GM13976 (cell line): ENCODE measurements around the gene JAZF1.

Experiments used
- DNase-seq: peaks from one replicate; pipeline ENCODE4 v3.0.0; 2012; ENCODE audit warnings: low spot score
- CTCF ChIP-seq: IDR thresholded peaks from 2 replicates; pipeline ENCODE4 v1.5.1; 2012; ENCODE audit warnings: borderline replicate concordance, mild to moderate bottlenecking; ENCODE audit not compliant: insufficient read depth; ENCODE audit errors: extremely low read depth, missing control alignments, control extremely low read depth
- in situ Hi-C: fragments of 300-500 bp; cut with MboI; formaldehyde crosslinking; loops from one replicate; pipeline ENCODE4 v1.12.0; 2022; ENCODE audit warnings: low sequenced_read_pairs, mixed read lengths, inconsistent platforms; ENCODE audit not compliant: unreplicated experiment

The JAZF1 gene

GRCh38 chr7:28182071-28182471 is 1.5 kb upstream of the JAZF1 start:
- no peak for DNase-seq
- TF ChIP-seq CTCF: no peak
- in situ Hi-C loops: no loop called here

- TF ChIP-seq CTCF: no peak
- no peak for DNase-seq
- in situ Hi-C loops: no loop called here
Observed at GRCh38 chr7:28181416-28181815, 821 bp upstream of the JAZF1 start.

GRCh38 chr7:28180031-28180363 is 598 bp downstream of the JAZF1 start:
- in situ Hi-C loops: no loop called here
- DNase-seq: no peak
- no peak for TF ChIP-seq CTCF

GRCh38 chr7:28179120-28180030 is 1.2 kb downstream of the JAZF1 start:
- peak; percentile 85 for DNase-seq
- in situ Hi-C loops: no loop called here
- TF ChIP-seq CTCF: no peak

GRCh38 chr7:28178599-28178998 is 2.0 kb downstream of the JAZF1 start:
- no peak for TF ChIP-seq CTCF
- peak; percentile 32 for DNase-seq
- in situ Hi-C loops: no loop called here

GRCh38 chr7:28177836-28178235 is 2.8 kb downstream of the JAZF1 start:
- in situ Hi-C loops: no loop called here
- TF ChIP-seq CTCF: no peak
- DNase-seq: no peak
